22Rv1 (cell line): Measurements from ENCODE around the gene LRRK1.

ENCODE experiments used
- ZFX ChIP-seq: fragments of 450-650 bp; IDR thresholded peaks from 2 replicates; pipeline ENCODE4 v1.6.1; 2017; ENCODE audit warnings: antibody characterized with exemption, borderline replicate concordance
- TF ChIP-seq, protein P1 (sequence below): fragments of 450-650 bp; IDR thresholded peaks from 2 replicates; pipeline ENCODE4 v1.5.1; 2017; ENCODE audit warnings: mild to moderate bottlenecking

- TF ChIP-seq, protein P1, sequence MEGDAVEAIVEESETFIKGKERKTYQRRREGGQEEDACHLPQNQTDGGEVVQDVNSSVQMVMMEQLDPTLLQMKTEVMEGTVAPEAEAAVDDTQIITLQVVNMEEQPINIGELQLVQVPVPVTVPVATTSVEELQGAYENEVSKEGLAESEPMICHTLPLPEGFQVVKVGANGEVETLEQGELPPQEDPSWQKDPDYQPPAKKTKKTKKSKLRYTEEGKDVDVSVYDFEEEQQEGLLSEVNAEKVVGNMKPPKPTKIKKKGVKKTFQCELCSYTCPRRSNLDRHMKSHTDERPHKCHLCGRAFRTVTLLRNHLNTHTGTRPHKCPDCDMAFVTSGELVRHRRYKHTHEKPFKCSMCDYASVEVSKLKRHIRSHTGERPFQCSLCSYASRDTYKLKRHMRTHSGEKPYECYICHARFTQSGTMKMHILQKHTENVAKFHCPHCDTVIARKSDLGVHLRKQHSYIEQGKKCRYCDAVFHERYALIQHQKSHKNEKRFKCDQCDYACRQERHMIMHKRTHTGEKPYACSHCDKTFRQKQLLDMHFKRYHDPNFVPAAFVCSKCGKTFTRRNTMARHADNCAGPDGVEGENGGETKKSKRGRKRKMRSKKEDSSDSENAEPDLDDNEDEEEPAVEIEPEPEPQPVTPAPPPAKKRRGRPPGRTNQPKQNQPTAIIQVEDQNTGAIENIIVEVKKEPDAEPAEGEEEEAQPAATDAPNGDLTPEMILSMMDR, result no peak
- no peak for TF ChIP-seq ZFX
Observed at GRCh38 chr15:100966997-100967396, 47.8 kb downstream of the LRRK1 start.
